H9 (cell line): ENCODE measurements around the gene PRR3. TPM values are rescaled to one million over a fixed set of nuclear protein-coding genes. Genes with fewer than 3 reads are reported as not detected.

ENCODE experiments used
- DNase-seq: peaks from one replicate; pipeline ENCODE4 v3.0.0-alpha.2; 2017
- H2AFZ ChIP-seq: one replicate; pipeline ENCODE4 v1.6.1; 2013; ENCODE audit warnings: mild to moderate bottlenecking, low read length, control low read depth, moderate library complexity
- H2AK5ac ChIP-seq: 2 replicates; pipeline ENCODE4 v1.6.1; 2013; ENCODE audit warnings: low read length, control low read depth, mixed read lengths; ENCODE audit not compliant: insufficient read length
- H2BK120ac ChIP-seq: one replicate; pipeline ENCODE4 v1.6.1; 2013; ENCODE audit warnings: low read depth, mild to moderate bottlenecking, low read length, control low read depth, inconsistent platforms; ENCODE audit not compliant: poor library complexity, severe bottlenecking
- H2BK12ac ChIP-seq: 2 replicates; pipeline ENCODE4 v1.6.1; 2013; ENCODE audit warnings: low read length, control low read depth, mixed read lengths, low read depth; ENCODE audit not compliant: insufficient read length
- H2BK15ac ChIP-seq: 2 replicates; pipeline ENCODE4 v1.6.1; 2013; ENCODE audit warnings: low read depth, low read length, control low read depth
- H2BK20ac ChIP-seq: one replicate; pipeline ENCODE4 v1.6.1; 2013; ENCODE audit warnings: low read depth, mild to moderate bottlenecking, low read length, control low read depth, inconsistent platforms; ENCODE audit not compliant: poor library complexity, severe bottlenecking
- H2BK5ac ChIP-seq: 2 replicates; pipeline ENCODE4 v1.6.1; 2013; ENCODE audit warnings: low read length, control low read depth, mixed read lengths; ENCODE audit not compliant: insufficient read length
- H3K14ac ChIP-seq: 2 replicates; pipeline ENCODE4 v1.6.1; 2013; ENCODE audit warnings: low read length, control low read depth; ENCODE audit not compliant: insufficient read depth
- H3K18ac ChIP-seq: 2 replicates; pipeline ENCODE4 v1.6.1; 2013; ENCODE audit warnings: low read depth, mild to moderate bottlenecking, mixed read lengths, low read length, control low read depth; ENCODE audit not compliant: insufficient read length
- H3K23ac ChIP-seq: 2 replicates; pipeline ENCODE4 v1.6.1; 2013; ENCODE audit warnings: low read length, control low read depth, mixed read lengths, low read depth; ENCODE audit not compliant: insufficient read length
- H3K23me2 ChIP-seq: 2 replicates; pipeline ENCODE4 v1.6.1; 2013; ENCODE audit warnings: low read depth, mild to moderate bottlenecking, mixed read lengths, low read length, control low read depth; ENCODE audit not compliant: insufficient read length, poor library complexity, severe bottlenecking
- H3K27ac ChIP-seq: 2 replicates; pipeline ENCODE4 v1.5.1; 2013; ENCODE audit warnings: low read length, control low read depth, mixed read lengths, low read depth; ENCODE audit not compliant: insufficient read length
- H3K27me3 ChIP-seq: 2 replicates; pipeline ENCODE4 v1.6.1; 2013; ENCODE audit warnings: low read length, control low read depth, inconsistent platforms; ENCODE audit not compliant: insufficient read depth
- H3K4ac ChIP-seq: 2 replicates; pipeline ENCODE4 v1.6.1; 2013; ENCODE audit warnings: low read depth, mild to moderate bottlenecking, control low read depth, inconsistent platforms, low read length, moderate library complexity
- H3K4me1 ChIP-seq: 2 replicates; pipeline ENCODE4 v1.6.1; 2013; ENCODE audit warnings: low read length, control low read depth, inconsistent platforms; ENCODE audit not compliant: insufficient read depth
- H3K4me2 ChIP-seq: 2 replicates; pipeline ENCODE4 v1.6.1; 2013; ENCODE audit warnings: low read length, control low read depth, mixed read lengths; ENCODE audit not compliant: insufficient read length, insufficient read depth
- H3K56ac ChIP-seq: 2 replicates; pipeline ENCODE4 v1.6.1; 2013; ENCODE audit warnings: low read depth, mild to moderate bottlenecking, mixed read lengths, low read length, control low read depth; ENCODE audit not compliant: insufficient read length
- H3K79me1 ChIP-seq: 2 replicates; pipeline ENCODE4 v1.6.1; 2013; ENCODE audit warnings: low read depth, mild to moderate bottlenecking, moderate library complexity, low read length, control low read depth, inconsistent platforms; ENCODE audit not compliant: insufficient read depth, poor library complexity, severe bottlenecking
- H3K79me2 ChIP-seq: 2 replicates; pipeline ENCODE4 v1.6.1; 2013; ENCODE audit warnings: low read length, control low read depth, inconsistent platforms; ENCODE audit not compliant: insufficient read depth
- H3K9ac ChIP-seq: 2 replicates; pipeline ENCODE4 v1.6.1; 2013; ENCODE audit warnings: low read length, control low read depth, mixed read lengths; ENCODE audit not compliant: insufficient read length; ENCODE audit errors: extremely low read depth
- H3K9me3 ChIP-seq: one replicate; pipeline ENCODE4 v1.6.1; 2013; ENCODE audit warnings: low read depth, low read length, inconsistent platforms; ENCODE audit not compliant: control insufficient read depth
- H3T11ph ChIP-seq: one replicate; pipeline ENCODE4 v1.6.1; 2013; ENCODE audit warnings: mild to moderate bottlenecking, low read length, control low read depth, inconsistent platforms
- H4K20me1 ChIP-seq: one replicate; pipeline ENCODE4 v1.6.1; 2013; ENCODE audit not compliant: control insufficient read depth, insufficient read length, insufficient read depth
- H4K5ac ChIP-seq: 2 replicates; pipeline ENCODE4 v1.6.1; 2013; ENCODE audit warnings: low read depth, mild to moderate bottlenecking, mixed read lengths, low read length, control low read depth; ENCODE audit not compliant: insufficient read length
- H4K8ac ChIP-seq: replicated peaks from 2 replicates; pipeline ENCODE4 v1.6.1; 2013; ENCODE audit warnings: low read length, control low read depth, mixed read lengths, low read depth; ENCODE audit not compliant: insufficient read length
- H4K91ac ChIP-seq: 2 replicates; pipeline ENCODE4 v1.6.1; 2013; ENCODE audit warnings: low read depth, mild to moderate bottlenecking, moderate library complexity, mixed read lengths, low read length, control low read depth; ENCODE audit not compliant: insufficient read length
- H3K27ac Mint-ChIP-seq, 3 experiments: 2 replicates in 2 of 3; 3 replicates in 1 of 3; pipeline ENCODE4 v1.8.0; 2020 to 2021; ENCODE audit warnings: mixed read lengths in 3 of 3, mild to moderate bottlenecking in 1 of 3, moderate library complexity in 1 of 3
- H3K27me3 Mint-ChIP-seq: 2 replicates; pipeline ENCODE4 v1.8.0; 2021; ENCODE audit warnings: low read depth, mild to moderate bottlenecking, moderate library complexity, mixed read lengths
- H3K36me3 Mint-ChIP-seq, 3 experiments: 2 replicates in 2 of 3; 3 replicates in 1 of 3; pipeline ENCODE4 v1.8.0; 2020 to 2021; ENCODE audit warnings: low read depth in 3 of 3, mixed read lengths in 3 of 3; ENCODE audit not compliant: insufficient read depth in 1 of 3
- H3K4me1 Mint-ChIP-seq, 2 experiments: 2 replicates each; pipeline ENCODE4 v1.8.0; 2020; ENCODE audit warnings: mixed read lengths in 2 of 2
- H3K4me3 Mint-ChIP-seq, 2 experiments: 2 replicates in 1 of 2; 3 replicates in 1 of 2; pipeline ENCODE4 v1.8.0; 2020 to 2021; ENCODE audit warnings: mild to moderate bottlenecking in 2 of 2, mixed read lengths in 2 of 2, moderate library complexity in 1 of 2
- H3K9me3 Mint-ChIP-seq, 2 experiments: 2 replicates in 1 of 2; 3 replicates in 1 of 2; pipeline ENCODE4 v1.8.0; 2020; ENCODE audit warnings: mild to moderate bottlenecking in 2 of 2, mixed read lengths in 2 of 2, moderate library complexity in 1 of 2
- CTCF ChIP-seq: fragments of 200-600 bp; sonication (generic); conservative IDR thresholded peaks from 3 replicates; pipeline ENCODE4 v1.8.0; 2021; ENCODE audit warnings: antibody characterized with exemption, mild to moderate bottlenecking
- WGBS: extraction: QIAGEN DNeasy Blood & Tissue Kit; methylation state at CpG from one replicate; pipeline ENCODE4 v1.1.7; 2013; ENCODE audit warnings: missing lambda C conversion rate, low lambda C conversion rate, mixed read lengths; ENCODE audit not compliant: insufficient read length; ENCODE audit errors: extremely low coverage; 5-methylcytosine and 5-hydroxymethylcytosine counted together
- total RNA-seq: library from RNA; stranded (reverse); gene quantifications from 2 replicates; pipeline ENCODE4 v1.2.1, GENCODE V29; 2021

The PRR3 gene
- total RNA-seq, 1 experiment from 2014 or later: 17.0 TPM

GRCh38 chr6:30511169-30511546 is 45.9 kb upstream of the PRR3 start:
- no peaks in the 10 kb centered on the region for H3K79me2 ChIP-seq
- peak overlapping the region in 1 of 3 experiments; percentile 83; a peak in 3 of 7 replicates for H3K27ac Mint-ChIP-seq
- no peak overlapping the region for H3T11ph ChIP-seq
- H3K9me3 Mint-ChIP-seq: no peaks in the 10 kb centered on the region
- H3K14ac ChIP-seq: no peak overlapping the region
- no peak for DNase-seq
- no peak overlapping the region for H3K4ac ChIP-seq
- WGBS: no CpG with 5 or more reads among the region's 5 CpGs
- H2BK20ac ChIP-seq: no peak overlapping the region
- no peak overlapping the region for H3K23ac ChIP-seq
- no peaks in the 10 kb centered on the region for H3K79me1 ChIP-seq
- H3K4me3 Mint-ChIP-seq: no peak overlapping the region
- no peak overlapping the region for H3K18ac ChIP-seq
- TF ChIP-seq CTCF: no peak
- H4K20me1 ChIP-seq: no peaks in the 10 kb centered on the region
- no peak overlapping the region for H3K4me2 ChIP-seq
- H3K36me3 Mint-ChIP-seq: no peaks in the 10 kb centered on the region
- peaks cover 23 to 32% of the 10 kb centered on the region in 2 experiments for H3K4me1 Mint-ChIP-seq
- no peak overlapping the region for H3K56ac ChIP-seq
- no peak overlapping the region for H3K27ac ChIP-seq
- no peak overlapping the region for H4K5ac ChIP-seq
- H2AK5ac ChIP-seq: no peak overlapping the region
- H3K9ac ChIP-seq: no peak overlapping the region
- H3K27me3 Mint-ChIP-seq: no peaks in the 10 kb centered on the region; the same call in 1 of the 2 replicates
- H4K8ac ChIP-seq: no peak overlapping the region
- H2BK120ac ChIP-seq: no peak overlapping the region
- H2AFZ ChIP-seq: no peak overlapping the region
- H4K91ac ChIP-seq: no peak overlapping the region
- H2BK12ac ChIP-seq: no peak overlapping the region
- peaks cover 5% of the 10 kb centered on the region for H3K23me2 ChIP-seq
- H3K4me1 ChIP-seq: 0 out of 2 replicates have a peak, but pooled peaks cover 3% of the 10 kb centered on the region
- H3K9me3 ChIP-seq: no peaks in the 10 kb centered on the region
- no peaks in the 10 kb centered on the region for H3K27me3 ChIP-seq
- no peak overlapping the region for H2BK15ac ChIP-seq
- no peak overlapping the region for H2BK5ac ChIP-seq
